GM12801 (cell line): ENCODE measurements around the gene HACL1.

ENCODE experiments used
- CTCF ChIP-seq: IDR thresholded peaks from one replicate; pipeline ENCODE4 v1.5.1; 2011; ENCODE audit warnings: control low read depth; ENCODE audit not compliant: insufficient read length; ENCODE audit errors: extremely low read depth

The HACL1 gene

DNA sequence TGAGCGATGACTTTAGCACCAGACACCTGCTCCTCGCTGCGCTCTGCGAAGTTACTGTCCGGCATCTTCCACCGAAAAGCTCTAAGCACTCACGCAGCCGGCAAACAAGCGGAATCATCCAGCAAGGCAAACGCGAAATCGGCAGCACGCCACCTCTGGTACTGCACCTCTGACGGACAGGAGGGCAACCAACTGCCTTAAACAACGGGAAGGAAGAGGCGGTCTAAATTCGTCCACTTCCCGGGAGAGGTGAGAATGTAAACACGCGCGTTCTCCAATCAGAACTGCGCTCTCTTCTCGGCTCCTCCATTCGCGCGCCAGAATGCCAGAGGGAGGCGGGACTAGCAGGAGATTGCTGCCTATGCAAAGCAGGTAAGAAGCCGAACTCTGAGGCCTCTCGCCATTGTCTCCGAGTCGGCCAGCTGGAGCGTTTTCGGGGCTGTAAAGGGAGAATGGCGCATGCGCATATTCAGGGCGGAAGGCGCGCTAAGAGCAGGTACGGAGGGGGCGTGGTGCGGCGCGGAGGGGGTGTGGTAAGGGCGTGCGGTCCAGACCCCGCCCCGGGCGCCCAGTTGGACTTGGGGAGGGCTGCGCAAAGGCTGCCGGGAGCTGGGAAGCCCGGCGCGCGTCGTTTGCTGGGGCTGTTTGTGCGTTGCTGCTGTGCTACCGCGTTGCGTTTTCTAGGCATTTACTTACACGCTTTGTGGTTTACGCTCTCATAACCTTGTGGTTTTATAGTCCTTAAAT is at the start of gene HACL1, which contains the start of gene BTD:
TSS of gene HACL1 (minus strand) at position 171 of the 747 bp plus-strand sequence. CDS start at position 65, 106 bp downstream.
TSS of gene BTD (plus strand) at position 347 of the 747 bp plus-strand sequence. CDS start 33,695 bp downstream, outside the sequence.
- no peak for TF ChIP-seq CTCF

DNA sequence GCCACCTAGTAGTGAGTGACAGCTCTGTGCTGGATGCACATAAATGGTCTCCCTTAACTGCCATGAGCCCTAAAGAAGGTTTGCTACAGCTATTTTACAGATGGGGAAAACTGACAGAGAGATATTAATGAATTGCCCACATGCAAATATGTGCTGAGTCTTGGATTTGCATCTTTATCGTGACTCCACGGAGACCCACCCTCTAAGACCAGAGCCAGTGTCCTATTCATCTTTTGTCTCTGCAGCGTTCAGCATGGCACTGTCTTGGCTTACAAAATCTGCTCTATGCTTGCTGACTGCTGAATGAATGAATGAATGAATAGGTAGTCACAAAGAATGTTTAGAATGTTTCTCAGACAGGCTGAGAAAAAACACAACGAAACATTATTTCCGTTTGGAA is 48.5 kb upstream of the HACL1 start:
- TF ChIP-seq CTCF: no peak

DNA sequence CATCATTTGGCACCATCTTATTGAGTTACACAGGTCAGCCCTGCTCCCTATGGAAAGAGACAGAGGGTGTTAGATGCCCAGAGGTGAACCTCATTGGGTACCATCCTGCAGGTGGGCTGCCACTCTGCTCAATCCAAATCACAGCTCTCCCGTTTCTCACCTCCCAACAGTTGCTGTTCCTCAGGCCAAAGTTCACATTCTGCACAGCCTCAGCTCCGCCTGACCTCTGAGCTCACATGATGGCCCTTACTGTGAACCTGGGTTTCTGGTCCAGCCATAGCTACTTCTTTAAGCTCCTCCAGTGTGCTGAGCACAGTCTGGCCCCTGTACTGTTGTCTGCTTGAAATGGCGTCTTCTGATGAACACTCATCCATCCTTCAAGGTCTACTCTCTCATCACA is 48.0 kb upstream of the HACL1 start:
- TF ChIP-seq CTCF: no peak

DNA sequence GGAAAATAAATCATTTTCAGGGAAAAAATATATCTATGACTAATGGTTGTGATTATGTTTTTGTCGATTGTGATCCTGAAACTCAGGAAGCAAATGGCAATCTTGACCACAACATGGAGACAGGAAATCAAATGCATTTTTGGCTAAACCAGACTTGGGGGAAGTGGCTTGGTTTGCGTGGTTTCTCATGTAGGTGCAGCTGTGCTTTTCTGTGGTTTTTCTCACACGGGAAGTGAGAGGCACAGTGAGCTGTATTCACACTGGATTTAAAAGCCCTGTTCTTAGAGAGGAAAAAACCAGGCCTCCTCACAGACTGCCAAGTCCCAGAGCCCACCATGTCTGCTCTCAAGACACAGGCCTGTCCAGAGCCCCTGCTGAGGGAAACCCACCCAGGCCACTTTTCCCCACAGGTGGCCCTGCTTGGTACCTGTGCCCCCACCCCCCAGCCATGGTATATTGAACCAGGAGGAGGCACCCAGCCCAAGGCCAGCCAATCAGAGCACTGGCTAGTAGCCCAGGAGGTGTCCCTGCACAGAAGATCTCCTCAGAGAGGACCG is 46.3 kb upstream of the HACL1 start:
- TF ChIP-seq CTCF: no peak

GRCh38 chr3:15646851-15647511 is 45.6 kb upstream of the HACL1 start:
- no peak for TF ChIP-seq CTCF

- no peak for TF ChIP-seq CTCF
Observed at GRCh38 chr3:15645740-15646501, 44.6 kb upstream of the HACL1 start.

DNA sequence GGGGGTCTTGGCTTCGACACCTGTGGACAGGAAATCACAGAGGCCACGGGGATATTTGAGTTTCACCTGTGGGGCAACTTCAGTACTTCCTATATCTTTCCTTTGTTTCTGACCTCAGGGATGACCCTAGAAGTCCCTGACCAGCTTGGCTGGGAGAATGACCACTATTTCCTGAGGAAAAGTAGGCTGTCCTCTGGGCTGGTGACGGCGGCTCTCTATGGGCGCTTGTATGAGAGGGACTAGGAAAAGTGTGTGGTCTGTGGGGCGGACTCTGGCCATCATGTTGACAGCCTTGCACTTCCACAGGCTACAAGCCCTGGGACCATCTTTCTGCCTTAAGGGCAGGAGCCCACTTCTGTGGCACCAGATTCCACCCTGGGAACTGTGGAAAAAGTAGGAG is 43.9 kb upstream of the HACL1 start:
- TF ChIP-seq CTCF: no peak
